T-helper 1 cell treated with Interleukin-12 subunit alpha and Interleukin-12 subunit beta and Interleukin-4 antibody, amounts not matched to agents 30 μg/mL and 1 μg/mL, for 36 hours (primary cell): ENCODE data around the gene TLE6.
"Not testable (repeated sequence)": the region's sequence is repeated elsewhere in the genome, so short reads cannot be mapped to it uniquely, and the experiment has no call there.

Source experiments
- H3K27ac Mint-ChIP-seq: one replicate; pipeline ENCODE4 v1.8.0; 2021; ENCODE audit warnings: mild to moderate bottlenecking, mixed read lengths
- H3K27me3 Mint-ChIP-seq: one replicate; pipeline ENCODE4 v1.8.0; 2021; ENCODE audit warnings: low read depth, mixed read lengths
- H3K36me3 Mint-ChIP-seq: one replicate; pipeline ENCODE4 v1.8.0; 2021; ENCODE audit warnings: low read depth, mixed read lengths
- H3K4me1 Mint-ChIP-seq: one replicate; pipeline ENCODE4 v1.8.0; 2021; ENCODE audit warnings: low read depth, mixed read lengths
- H3K4me3 Mint-ChIP-seq: one replicate; pipeline ENCODE4 v1.8.0; 2021; ENCODE audit warnings: mild to moderate bottlenecking, moderate library complexity, mixed read lengths
- H3K9me3 Mint-ChIP-seq: one replicate; pipeline ENCODE4 v1.8.0; 2021; ENCODE audit warnings: mixed read lengths

TLE6 gene

GRCh38 chr19:2963122-2963521 is 14.2 kb upstream of the TLE6 start:
- H3K4me3 Mint-ChIP-seq = no peak overlapping the region
- H3K27me3 Mint-ChIP-seq = no peaks in the 10 kb centered on the region
- no peaks in the 10 kb centered on the region for H3K9me3 Mint-ChIP-seq

GRCh38 chr19:2963631-2964030 is 13.7 kb upstream of the TLE6 start:
- H3K36me3 Mint-ChIP-seq, H3K27ac Mint-ChIP-seq, H3K4me1 Mint-ChIP-seq, H3K27me3 Mint-ChIP-seq, H3K9me3 Mint-ChIP-seq, H3K4me3 Mint-ChIP-seq: not testable (repeated sequence)

More at GRCh38 chr19:2963122-2963521, 14.2 kb upstream of the TLE6 start:
- Mint-ChIP-seq H3K27ac (no peak overlapping the region), H3K36me3 (no peaks in the 10 kb centered on the region), H3K4me1 (peaks cover 5% of the 10 kb centered on the region)

- no peaks in the 10 kb centered on the region for H3K9me3 Mint-ChIP-seq
- no peak overlapping the region for H3K4me3 Mint-ChIP-seq
- no peaks in the 10 kb centered on the region for H3K27me3 Mint-ChIP-seq
- no peaks in the 10 kb centered on the region for H3K36me3 Mint-ChIP-seq
- H3K27ac Mint-ChIP-seq = no peak overlapping the region
- H3K4me1 Mint-ChIP-seq = peaks cover 5% of the 10 kb centered on the region
These were observed 12.5 kb upstream of the TLE6 start for GRCh38 chr19:2964874-2965273.

- no peaks in the 10 kb centered on the region for H3K36me3 Mint-ChIP-seq
- H3K27ac Mint-ChIP-seq = no peak overlapping the region
- no peaks in the 10 kb centered on the region for H3K27me3 Mint-ChIP-seq
- no peak overlapping the region for H3K4me3 Mint-ChIP-seq
- H3K9me3 Mint-ChIP-seq = no peaks in the 10 kb centered on the region
- H3K4me1 Mint-ChIP-seq = no peaks in the 10 kb centered on the region
These were observed 9.4 kb upstream of the TLE6 start for GRCh38 chr19:2967972-2968371.

- no peaks in the 10 kb centered on the region for H3K4me1 Mint-ChIP-seq
- no peaks in the 10 kb centered on the region for H3K36me3 Mint-ChIP-seq
- H3K9me3 Mint-ChIP-seq = no peaks in the 10 kb centered on the region
- no peak overlapping the region for H3K4me3 Mint-ChIP-seq
- H3K27ac Mint-ChIP-seq = no peak overlapping the region
- peaks cover under 1% of the 10 kb centered on the region for H3K27me3 Mint-ChIP-seq
These were observed 8.3 kb upstream of the TLE6 start for GRCh38 chr19:2969104-2969504.

GRCh38 chr19:2970201-2970835 is 7.0 kb upstream of the TLE6 start:
- no peak overlapping the region for H3K4me3 Mint-ChIP-seq
- H3K36me3 Mint-ChIP-seq = no peaks in the 10 kb centered on the region
- peaks cover 4% of the 10 kb centered on the region for H3K4me1 Mint-ChIP-seq
- no peak overlapping the region for H3K27ac Mint-ChIP-seq
- peaks cover 6% of the 10 kb centered on the region for H3K27me3 Mint-ChIP-seq
- no peaks in the 10 kb centered on the region for H3K9me3 Mint-ChIP-seq

GRCh38 chr19:2973229-2973628 is 4.1 kb upstream of the TLE6 start:
- Mint-ChIP-seq H3K4me1 (peaks cover 11% of the 10 kb centered on the region), H3K9me3 (no peaks in the 10 kb centered on the region), H3K4me3 (no peak overlapping the region), H3K27ac (no peak overlapping the region), H3K36me3 (no peaks in the 10 kb centered on the region), H3K27me3 (peaks cover 6% of the 10 kb centered on the region)

- Mint-ChIP-seq H3K9me3 (no peaks in the 10 kb centered on the region), H3K4me3 (peak overlapping the region; percentile 10), H3K4me1 (peaks cover 11% of the 10 kb centered on the region), H3K36me3 (no peaks in the 10 kb centered on the region), H3K27ac (no peak overlapping the region), H3K27me3 (peaks cover 6% of the 10 kb centered on the region)
These were observed 2.9 kb upstream of the TLE6 start for GRCh38 chr19:2974342-2975041.

- H3K36me3 Mint-ChIP-seq = no peaks in the 10 kb centered on the region
- H3K27ac Mint-ChIP-seq = no peak overlapping the region
- H3K4me1 Mint-ChIP-seq = peaks cover 11% of the 10 kb centered on the region
- peak overlapping the region; percentile 89 for H3K4me3 Mint-ChIP-seq
- no peaks in the 10 kb centered on the region for H3K9me3 Mint-ChIP-seq
- peaks cover 7% of the 10 kb centered on the region for H3K27me3 Mint-ChIP-seq
These were observed 759 bp upstream of the TLE6 start for GRCh38 chr19:2976609-2977000.

- H3K27me3 Mint-ChIP-seq = peaks cover 11% of the 10 kb centered on the region
- H3K36me3 Mint-ChIP-seq = no peaks in the 10 kb centered on the region
- peak overlapping the region; percentile 39 for H3K27ac Mint-ChIP-seq
- peaks cover 11% of the 10 kb centered on the region for H3K4me1 Mint-ChIP-seq
- peak overlapping the region; percentile 89 for H3K4me3 Mint-ChIP-seq
- no peaks in the 10 kb centered on the region for H3K9me3 Mint-ChIP-seq
These were observed 378 bp downstream of the TLE6 start for GRCh38 chr19:2977746-2978138.

- Mint-ChIP-seq H3K27me3 (peaks cover 15% of the 10 kb centered on the region), H3K9me3 (no peaks in the 10 kb centered on the region), H3K4me1 (peaks cover 11% of the 10 kb centered on the region), H3K36me3 (no peaks in the 10 kb centered on the region), H3K27ac (no peak overlapping the region), H3K4me3 (no peak overlapping the region)
These were observed 903 bp downstream of the TLE6 start for GRCh38 chr19:2978166-2978767.

GRCh38 chr19:2978772-2979171 is 1.4 kb downstream of the TLE6 start:
- no peak overlapping the region for H3K27ac Mint-ChIP-seq
- peaks cover 11% of the 10 kb centered on the region for H3K4me1 Mint-ChIP-seq
- peaks cover 19% of the 10 kb centered on the region for H3K27me3 Mint-ChIP-seq
- H3K4me3 Mint-ChIP-seq = no peak overlapping the region
- no peaks in the 10 kb centered on the region for H3K36me3 Mint-ChIP-seq
- H3K9me3 Mint-ChIP-seq = no peaks in the 10 kb centered on the region

GRCh38 chr19:2981898-2982297 is 4.5 kb downstream of the TLE6 start:
- no peak overlapping the region for H3K27ac Mint-ChIP-seq
- H3K27me3 Mint-ChIP-seq = peaks cover 21% of the 10 kb centered on the region
- H3K36me3 Mint-ChIP-seq = no peaks in the 10 kb centered on the region
- H3K9me3 Mint-ChIP-seq = no peaks in the 10 kb centered on the region
- H3K4me3 Mint-ChIP-seq = no peak overlapping the region
- H3K4me1 Mint-ChIP-seq = peaks cover 2% of the 10 kb centered on the region

GRCh38 chr19:2982561-2982960 is 5.2 kb downstream of the TLE6 start:
- peaks cover 21% of the 10 kb centered on the region for H3K27me3 Mint-ChIP-seq
- H3K27ac Mint-ChIP-seq = no peak overlapping the region
- H3K4me1 Mint-ChIP-seq = no peaks in the 10 kb centered on the region
- no peaks in the 10 kb centered on the region for H3K9me3 Mint-ChIP-seq
- no peaks in the 10 kb centered on the region for H3K36me3 Mint-ChIP-seq
- H3K4me3 Mint-ChIP-seq = no peak overlapping the region

- no peaks in the 10 kb centered on the region for H3K9me3 Mint-ChIP-seq
- H3K4me3 Mint-ChIP-seq = no peak overlapping the region
- H3K27me3 Mint-ChIP-seq = peaks cover 21% of the 10 kb centered on the region
These were observed 5.6 kb downstream of the TLE6 start for GRCh38 chr19:2982983-2983350.

More at GRCh38 chr19:2982983-2983350, 5.6 kb downstream of the TLE6 start:
- H3K36me3 Mint-ChIP-seq = no peaks in the 10 kb centered on the region
- no peak overlapping the region for H3K27ac Mint-ChIP-seq
- H3K4me1 Mint-ChIP-seq = no peaks in the 10 kb centered on the region
